B cell (primary cell): ENCODE results near the gene FAM120B. TPM values are rescaled to one million over a fixed set of nuclear protein-coding genes. Genes with fewer than 3 reads are reported as not detected.

Experiments used
- ATAC-seq: fragments of 200-7000 bp; cut with Tn5 transposase; one replicate; pipeline ENCODE4 v1.10.0; 2021; ENCODE audit warnings: low read depth, mild to moderate bottlenecking, moderate number of reproducible peaks, moderate library complexity
- CTCF ChIA-PET: fragments of 350-600 bp; sonication (Branson Sonifier 250); formaldehyde crosslinking; loops from one replicate; lab custom pipeline; 2021; ENCODE audit warnings: antibody characterized with exemption, inconsistent platforms; lab: Charles Lee
- POLR2A ChIA-PET: fragments of 350-600 bp; sonication (Branson Sonifier 250); formaldehyde crosslinking; loops from one replicate; lab custom pipeline; 2021; ENCODE audit warnings: antibody characterized with exemption; lab: Charles Lee
- DNase-seq: peaks from one replicate; pipeline ENCODE4 v3.0.0; 2013
- H2AFZ ChIP-seq: 2 replicates; pipeline ENCODE4 v1.6.1; 2012; ENCODE audit warnings: mild to moderate bottlenecking, low read depth, low read length; ENCODE audit not compliant: insufficient read depth, poor library complexity, severe bottlenecking
- H3K27ac ChIP-seq, 2 donors: 1 replicate in 1 of 2; 2 replicates in 1 of 2; pipeline ENCODE4 v1.5.1; 2012 to 2013; ENCODE audit warnings: low read length in 2 of 2, mild to moderate bottlenecking in 2 of 2, moderate library complexity in 1 of 2
- H3K27me3 ChIP-seq, 4 experiments: fragments of 200-600 bp in 1 of 4; sonication (generic) in 1 of 4; replicated peaks in 1 of 4; 1 replicate in 2 of 4; 2 replicates in 2 of 4; pipeline versions ENCODE4 v1.6.1 to v1.7.0; 2013 to 2016; ENCODE audit warnings: low read length in 3 of 4, mild to moderate bottlenecking in 2 of 4, mixed read lengths in 1 of 4, moderate library complexity in 1 of 4; ENCODE audit not compliant: insufficient read depth in 4 of 4, control insufficient read depth in 3 of 4; ENCODE audit errors: control extremely low read depth in 1 of 4
- H3K36me3 ChIP-seq, 2 experiments: replicated peaks in 1 of 2; 1 replicate in 1 of 2; 2 replicates in 1 of 2; pipeline versions ENCODE4 v1.6.1 to v1.7.1; 2013; ENCODE audit warnings: low read length in 1 of 2; ENCODE audit not compliant: insufficient read depth in 2 of 2, control insufficient read depth in 1 of 2; ENCODE audit errors: control extremely low read depth in 1 of 2, extremely low read depth in 1 of 2
- H3K4me1 ChIP-seq, 2 donors: fragments of 200-600 bp in 1 of 2; sonication (generic) in 1 of 2; 1 replicate in 1 of 2; 2 replicates in 1 of 2; pipeline versions ENCODE4 v1.5.1 to v1.6.1; 2013 to 2017; ENCODE audit warnings: low read length in 2 of 2; ENCODE audit not compliant: control insufficient read depth in 2 of 2, insufficient read depth in 2 of 2
- H3K4me2 ChIP-seq: replicated peaks from 2 replicates; pipeline ENCODE3; 2012; ENCODE audit warnings: mild to moderate bottlenecking, low read depth, low read length; ENCODE audit not compliant: poor library complexity, severe bottlenecking
- H3K4me3 ChIP-seq, 5 experiments: fragments of 200-600 bp in 1 of 5; sonication (generic) in 1 of 5; 1 replicate in 3 of 5; 2 replicates in 2 of 5; pipeline versions ENCODE4 v1.5.1 to v1.7.0; 2011 to 2016; ENCODE audit warnings: low read length in 4 of 5, mild to moderate bottlenecking in 4 of 5, low read depth in 2 of 5, control low read depth in 1 of 5, moderate library complexity in 1 of 5; ENCODE audit not compliant: insufficient read depth in 1 of 5; ENCODE audit errors: control extremely low read depth in 1 of 5, extremely low read depth in 1 of 5
- H3K79me2 ChIP-seq: fragments of 200-600 bp; sonication (generic); one replicate; pipeline ENCODE4 v1.6.0; 2016; ENCODE audit warnings: low read length; ENCODE audit not compliant: control insufficient read depth, insufficient read depth
- H3K9ac ChIP-seq: fragments of 200-600 bp; sonication (generic); 2 replicates; pipeline ENCODE4 v1.6.1; 2017; ENCODE audit warnings: mild to moderate bottlenecking, low read length, moderate library complexity
- H3K9me3 ChIP-seq, 3 donors: one replicate each; pipeline versions ENCODE4 v1.6.1 to v1.7.1; 2013; ENCODE audit warnings: low read length in 2 of 3; ENCODE audit not compliant: control insufficient read depth in 2 of 3, insufficient read depth in 1 of 3; ENCODE audit errors: control extremely low read depth in 1 of 3
- H4K20me1 ChIP-seq: 2 replicates; pipeline ENCODE4 v1.6.0; 2012; ENCODE audit warnings: mild to moderate bottlenecking, low read length; ENCODE audit not compliant: insufficient read depth, control insufficient read depth, poor library complexity, severe bottlenecking
- H3K27ac Mint-ChIP-seq: one replicate; pipeline ENCODE4 v1.8.0; 2021; ENCODE audit warnings: mixed read lengths
- H3K27me3 Mint-ChIP-seq: one replicate; pipeline ENCODE4 v1.8.0; 2021; ENCODE audit warnings: mixed read lengths
- H3K4me1 Mint-ChIP-seq: one replicate; pipeline ENCODE4 v1.8.0; 2021; ENCODE audit warnings: mixed read lengths
- H3K4me3 Mint-ChIP-seq: one replicate; pipeline ENCODE4 v1.8.0; 2021; ENCODE audit warnings: mixed read lengths
- H3K9me3 Mint-ChIP-seq: one replicate; pipeline ENCODE4 v1.8.0; 2022; ENCODE audit warnings: mixed read lengths; ENCODE audit not compliant: insufficient read depth
- EZH2 ChIP-seq: IDR thresholded peaks from 2 replicates; pipeline ENCODE4 v1.6.1; 2012; ENCODE audit warnings: borderline replicate concordance, low read depth, mild to moderate bottlenecking, moderate library complexity, low read length; ENCODE audit not compliant: insufficient read depth, poor library complexity, severe bottlenecking
- WGBS: methylation state at CpG from one replicate; pipeline ENCODE4 v1.1.5; 2013; ENCODE audit warnings: missing lambda C conversion rate; ENCODE audit not compliant: insufficient coverage; 5-methylcytosine and 5-hydroxymethylcytosine counted together
- intact Hi-C: fragments of 100-400 bp; cut with micrococcal nuclease; formaldehyde crosslinking; loops from one replicate; pipeline ENCODE4 v1.10.0; 2022
- polyA plus RNA-seq: library from polyadenylated mRNA; depleted of rRNA; stranded (reverse); fragments of >200 nt; gene quantifications from 2 replicates; pipeline ENCODE4 v1.2.3, GENCODE V29; 2012
- total RNA-seq, 2 donors: library from RNA; stranded (reverse); fragments of 120-200 nt in 1 of 2; gene quantifications; 1 replicate in 1 of 2; 2 replicates in 1 of 2; pipeline versions ENCODE4 v1.2.3 to v1.2.4, GENCODE V29; 2013 to 2022
- TF ChIP-seq, protein P1 (sequence below): fragments of 200-600 bp; IDR thresholded peaks from one replicate; pipeline ENCODE4 v1.8.0; 2022; ENCODE audit warnings: antibody characterized with exemption, mild to moderate bottlenecking

The FAM120B gene
- total and polyA plus RNA-seq, 2 donors (not counting 1 experiment from before 2014, with no cell fraction given): 12.5 to 51.7 TPM

DNA sequence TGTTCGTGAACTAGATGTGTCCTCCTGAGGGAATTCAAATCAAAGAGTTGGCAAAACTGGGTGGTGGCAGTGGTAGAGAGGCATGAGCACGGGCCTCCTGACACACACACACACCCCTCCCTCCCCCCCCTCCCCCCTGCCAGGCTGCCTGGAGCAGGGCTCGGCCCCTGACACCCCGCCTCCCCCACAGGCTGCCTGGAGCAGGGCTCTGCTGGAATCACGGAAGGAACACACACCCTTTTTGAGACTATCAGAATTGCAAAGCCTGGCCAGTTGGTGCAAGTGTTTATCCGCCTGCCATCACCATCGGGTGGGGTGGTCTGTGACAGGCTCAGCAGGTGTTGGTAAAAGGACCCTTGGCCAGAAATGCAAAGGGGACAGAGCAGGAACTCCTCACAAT is 59.0 kb downstream of the FAM120B start:
- 100% methylated on average over 2 of the region's 7 CpGs for WGBS
- no peak overlapping the region for H3K27ac ChIP-seq

DNA sequence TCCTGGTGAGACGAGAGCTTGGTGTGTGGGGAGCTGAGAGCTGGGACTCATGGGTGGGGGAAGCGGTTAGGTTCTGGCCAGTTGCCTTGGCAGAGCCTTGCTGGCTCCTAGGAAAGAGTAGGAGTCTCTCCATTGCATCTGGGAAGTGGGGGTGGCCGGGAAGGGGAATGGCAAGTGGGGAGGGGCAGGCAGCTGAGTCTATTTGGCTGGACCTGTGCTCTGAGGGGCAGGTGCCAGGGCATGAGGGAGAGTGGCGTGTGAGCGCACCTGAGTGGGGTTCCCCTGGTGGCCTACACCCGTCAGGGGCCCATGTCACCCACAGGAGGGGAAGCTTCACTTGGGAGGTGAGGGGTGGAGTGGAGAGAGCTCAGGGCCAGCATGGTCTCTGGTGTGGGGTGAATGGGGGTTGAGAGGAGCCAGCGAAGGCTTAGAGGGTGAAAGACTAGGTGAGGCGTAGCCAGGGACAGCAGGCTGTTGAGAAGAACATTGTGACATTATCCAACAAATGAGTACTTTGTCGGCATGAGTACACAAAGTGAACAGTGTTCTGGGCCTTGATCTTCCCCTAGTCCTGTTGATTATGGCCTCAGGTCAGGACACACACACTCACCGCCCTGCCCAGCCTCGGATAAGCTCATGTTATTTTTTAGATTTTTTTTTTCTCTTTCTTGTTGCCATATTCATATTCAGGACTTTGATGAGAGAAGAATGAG is 59.8 kb downstream of the FAM120B start:
- POLR2A ChIA-PET: no interaction called here
- H3K27ac Mint-ChIP-seq: no peak overlapping the region
- CTCF ChIA-PET: interaction anchor here (1.0 kb wide), 1 partner anchor 14 kb away, joined by 3 read pairs; no protein-coding TSS in a partner anchor

More for the DNA sequence above, 59.0 kb downstream of the FAM120B start:
- DNase-seq (no peak), ATAC-seq (no peak)
- Histone ChIP-seq H3K27me3 (no peaks in the 10 kb centered on the region), H3K9ac (no peak overlapping the region), H4K20me1 (no peaks in the 10 kb centered on the region), H3K36me3 (peaks cover 8 to 40% of the 10 kb centered on the region in 2 experiments), H3K9me3 (no peaks in the 10 kb centered on the region), H3K4me3 (no peak overlapping the region), H3K4me1 (no peaks in the 10 kb centered on the region), H3K4me2 (no peak overlapping the region), H2AFZ (no peak overlapping the region), H3K79me2 (no peaks in the 10 kb centered on the region)
- TF ChIP-seq, protein P1, sequence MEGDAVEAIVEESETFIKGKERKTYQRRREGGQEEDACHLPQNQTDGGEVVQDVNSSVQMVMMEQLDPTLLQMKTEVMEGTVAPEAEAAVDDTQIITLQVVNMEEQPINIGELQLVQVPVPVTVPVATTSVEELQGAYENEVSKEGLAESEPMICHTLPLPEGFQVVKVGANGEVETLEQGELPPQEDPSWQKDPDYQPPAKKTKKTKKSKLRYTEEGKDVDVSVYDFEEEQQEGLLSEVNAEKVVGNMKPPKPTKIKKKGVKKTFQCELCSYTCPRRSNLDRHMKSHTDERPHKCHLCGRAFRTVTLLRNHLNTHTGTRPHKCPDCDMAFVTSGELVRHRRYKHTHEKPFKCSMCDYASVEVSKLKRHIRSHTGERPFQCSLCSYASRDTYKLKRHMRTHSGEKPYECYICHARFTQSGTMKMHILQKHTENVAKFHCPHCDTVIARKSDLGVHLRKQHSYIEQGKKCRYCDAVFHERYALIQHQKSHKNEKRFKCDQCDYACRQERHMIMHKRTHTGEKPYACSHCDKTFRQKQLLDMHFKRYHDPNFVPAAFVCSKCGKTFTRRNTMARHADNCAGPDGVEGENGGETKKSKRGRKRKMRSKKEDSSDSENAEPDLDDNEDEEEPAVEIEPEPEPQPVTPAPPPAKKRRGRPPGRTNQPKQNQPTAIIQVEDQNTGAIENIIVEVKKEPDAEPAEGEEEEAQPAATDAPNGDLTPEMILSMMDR: no peak
- TF ChIP-seq EZH2: no peak
- CTCF ChIA-PET: no interaction called here
- H3K9me3 Mint-ChIP-seq: no peaks in the 10 kb centered on the region
- no peaks in the 10 kb centered on the region for H3K4me1 Mint-ChIP-seq
- peak overlapping the region; percentile 37 for H3K27ac Mint-ChIP-seq
- POLR2A ChIA-PET: no interaction called here
- intact Hi-C loops: no loop called here
- H3K27me3 Mint-ChIP-seq: no peaks in the 10 kb centered on the region
- no peak overlapping the region for H3K4me3 Mint-ChIP-seq

More for the DNA sequence above, 59.8 kb downstream of the FAM120B start:
- peaks cover 8 to 37% of the 10 kb centered on the region in 2 experiments for H3K36me3 ChIP-seq
- Mint-ChIP-seq H3K4me1 (no peaks in the 10 kb centered on the region), H3K4me3 (no peak overlapping the region), H3K27me3 (no peaks in the 10 kb centered on the region), H3K9me3 (no peaks in the 10 kb centered on the region)
- no peak overlapping the region for H3K4me2 ChIP-seq
- no peak overlapping the region for H2AFZ ChIP-seq
- H3K27ac ChIP-seq: no peak overlapping the region
- DNase-seq: no peak
- 97% methylated on average over 11 of the region's 11 CpGs for WGBS
- no peaks in the 10 kb centered on the region for H3K79me2 ChIP-seq
- H3K27me3 ChIP-seq: no peaks in the 10 kb centered on the region
- intact Hi-C loops: no loop called here
- TF ChIP-seq, protein P1: no peak
- TF ChIP-seq EZH2: no peak
- H3K9ac ChIP-seq: no peak overlapping the region
- ATAC-seq: no peak
- no peaks in the 10 kb centered on the region for H4K20me1 ChIP-seq
- no peaks in the 10 kb centered on the region for H3K4me1 ChIP-seq
- no peak overlapping the region for H3K4me3 ChIP-seq
- no peaks in the 10 kb centered on the region for H3K9me3 ChIP-seq
